ENCODE results near the gene CBR4. TPM values are rescaled to one million over a fixed set of nuclear protein-coding genes. Genes with fewer than 3 reads are reported as not detected.

Gene CBR4
- total RNA-seq (2014; rRNA removed; shearing (Covaris generic); ENCODE audit: low replicate concordance), result 3.5 and 4.0 TPM in 2 replicates

DNA sequence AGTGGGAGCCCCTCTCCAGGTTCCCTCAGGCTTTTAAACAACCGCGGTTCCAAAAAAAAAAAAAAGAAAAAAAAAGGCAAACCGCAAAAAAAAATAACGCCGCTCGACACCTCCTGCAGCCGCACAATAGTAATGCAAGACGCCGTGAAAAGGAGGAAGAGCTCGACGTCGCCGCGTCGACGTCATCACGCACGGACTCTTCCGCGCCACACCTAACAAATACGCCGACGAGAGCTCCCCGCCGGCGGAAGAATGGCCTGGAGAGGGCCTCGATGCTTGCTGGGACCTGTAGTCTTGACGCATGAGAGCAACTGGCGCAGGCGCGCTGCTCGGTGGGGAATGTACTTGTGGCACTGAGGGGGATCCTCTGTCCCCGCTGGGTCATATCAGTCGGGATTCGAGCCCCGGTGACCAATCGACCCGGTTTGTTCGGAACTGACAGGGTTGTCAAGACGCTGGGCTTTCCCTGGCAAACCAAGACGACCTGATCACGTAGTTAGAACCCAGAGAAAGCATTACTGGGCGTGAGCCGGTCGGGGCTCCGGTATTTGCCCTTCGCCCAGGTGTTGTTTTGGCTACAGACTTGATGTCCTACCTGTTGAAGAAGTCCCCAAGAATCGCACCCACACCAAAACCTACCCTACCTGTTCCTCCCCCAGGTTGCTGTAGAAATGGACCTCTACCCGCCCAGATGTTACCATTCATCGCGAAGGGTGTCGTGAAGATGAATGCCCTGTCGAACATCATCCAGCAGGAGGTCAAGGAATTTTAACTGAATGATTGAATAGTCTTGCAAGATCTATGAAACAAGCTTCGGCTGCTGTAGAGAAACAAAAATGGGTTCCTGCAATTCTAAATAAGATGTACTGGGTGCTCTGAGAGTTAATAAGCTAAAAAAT lies at the start of gene CBR4:
Gene CBR4 (minus strand): TSS at position 131 of the 899 bp plus-strand sequence. CDS start 166 bp downstream, outside the sequence.
- in situ Hi-C loops (cut with HindIII; ENCODE audit: low pct_unique_long_range_greater_than_20kb, low sequenced_read_pairs), result no loop called here
- peak; percentile 97 for DNase-seq (ENCODE audit: low read depth)

DNA sequence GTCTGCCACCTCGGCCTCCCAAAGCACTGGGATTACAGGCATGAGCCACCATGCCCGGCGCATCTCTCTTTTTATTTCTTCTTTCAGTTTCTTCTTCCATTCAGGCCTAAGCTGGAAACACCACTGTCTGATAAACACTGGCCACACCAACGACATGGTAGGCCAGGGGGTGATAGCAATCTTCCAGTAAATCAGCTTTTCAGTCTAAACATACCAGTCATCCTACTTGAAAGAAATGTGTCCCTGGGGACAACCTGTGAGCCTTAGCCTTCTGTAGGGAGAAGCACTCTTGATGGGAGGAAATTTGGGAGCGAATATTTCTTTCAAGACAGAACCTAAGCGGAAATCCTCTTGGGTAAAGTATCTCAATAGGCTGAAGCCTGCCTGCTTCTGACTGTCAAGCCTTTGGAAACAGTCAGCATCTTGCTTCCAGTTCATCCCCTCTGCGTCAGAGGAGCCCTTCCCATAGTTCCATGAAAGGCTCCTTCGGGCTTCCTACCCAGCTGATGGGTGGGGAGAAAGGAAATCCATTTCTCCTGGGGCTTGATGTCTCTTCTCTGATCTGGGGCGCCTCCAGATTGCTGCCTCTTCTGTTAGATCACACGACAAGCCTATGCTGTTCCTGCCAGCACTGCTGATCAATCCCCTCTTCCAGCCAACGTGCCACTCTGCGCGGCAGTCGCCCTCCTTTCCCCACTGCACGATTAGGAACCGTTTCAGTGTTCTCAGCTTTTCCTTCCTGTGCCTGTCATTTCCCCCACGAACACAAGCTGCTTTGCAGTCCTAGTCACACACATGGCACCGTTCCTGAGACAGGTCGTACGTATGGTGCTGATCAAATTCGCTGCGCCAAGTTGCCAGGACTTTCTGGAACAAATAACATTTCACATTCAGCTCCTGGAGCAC lies 49.5 kb upstream of the CBR4 start:
- in situ Hi-C loops (cut with HindIII; ENCODE audit: low pct_unique_long_range_greater_than_20kb, low sequenced_read_pairs), result no loop called here
- no peak for DNase-seq (ENCODE audit: low read depth)

DNA sequence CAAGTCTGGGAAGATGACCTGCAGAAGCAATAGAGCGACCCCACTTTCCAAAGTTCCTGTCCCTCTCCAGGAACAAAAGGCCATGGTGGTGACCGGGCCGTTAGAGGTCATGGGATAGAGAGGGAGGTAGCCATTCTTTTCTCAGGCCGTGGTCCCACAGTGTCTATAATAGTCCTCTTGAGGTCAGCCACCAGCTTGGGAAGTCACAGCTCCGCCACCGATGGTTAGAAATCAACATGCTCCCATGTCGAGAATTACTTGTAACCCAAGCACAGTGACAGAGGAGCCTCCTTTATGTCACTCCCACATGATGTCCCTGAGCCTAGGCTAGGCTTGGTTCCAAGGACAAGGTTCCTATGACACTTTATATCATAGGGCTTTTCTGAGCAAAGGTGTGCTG lies 48.3 kb upstream of the CBR4 start:
- in situ Hi-C loops (cut with HindIII; ENCODE audit: low pct_unique_long_range_greater_than_20kb, low sequenced_read_pairs), result no loop called here
- DNase-seq (ENCODE audit: low read depth), result no peak

DNA sequence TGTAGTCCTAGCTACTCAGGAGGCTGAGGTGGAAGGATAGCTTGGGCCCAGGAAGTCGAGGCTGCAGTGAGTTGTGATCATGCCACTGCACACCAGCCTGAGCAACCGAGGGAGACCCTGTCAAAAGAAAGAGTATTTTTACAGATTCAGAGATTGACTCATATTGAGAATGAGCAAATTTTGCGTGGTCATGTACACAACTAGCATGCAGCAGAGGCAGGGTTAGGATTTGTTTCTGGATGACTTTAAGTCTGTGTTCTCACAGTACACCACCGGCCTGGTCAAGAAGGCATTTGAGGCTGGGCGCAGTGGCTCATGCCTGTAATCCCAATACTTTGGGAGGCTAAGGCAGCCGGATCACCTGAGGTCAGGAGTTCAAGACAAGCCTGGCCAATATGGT lies 44.8 kb upstream of the CBR4 start:
- in situ Hi-C loops (cut with HindIII; ENCODE audit: low pct_unique_long_range_greater_than_20kb, low sequenced_read_pairs), result no loop called here
- no peak for DNase-seq (ENCODE audit: low read depth)

DNA sequence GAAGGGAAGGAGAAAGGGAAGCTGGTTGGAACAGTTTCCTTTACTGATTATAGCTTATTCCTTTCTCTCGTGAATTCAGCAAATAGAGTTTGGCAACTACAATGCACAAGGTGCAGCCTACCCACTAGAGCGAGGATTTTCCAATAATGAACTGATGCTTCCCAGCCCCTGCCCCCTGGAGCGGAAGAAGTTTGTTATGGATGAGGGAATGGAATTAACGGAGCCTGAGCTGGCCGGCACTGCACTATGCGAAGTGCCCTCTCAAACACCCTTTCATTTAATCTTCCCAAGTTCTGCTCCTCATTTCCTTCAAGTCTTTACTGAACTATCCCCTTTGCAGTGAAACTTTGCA lies 42.5 kb upstream of the CBR4 start:
- in situ Hi-C loops (cut with HindIII; ENCODE audit: low pct_unique_long_range_greater_than_20kb, low sequenced_read_pairs), result no loop called here
- no peak for DNase-seq (ENCODE audit: low read depth)

DNA sequence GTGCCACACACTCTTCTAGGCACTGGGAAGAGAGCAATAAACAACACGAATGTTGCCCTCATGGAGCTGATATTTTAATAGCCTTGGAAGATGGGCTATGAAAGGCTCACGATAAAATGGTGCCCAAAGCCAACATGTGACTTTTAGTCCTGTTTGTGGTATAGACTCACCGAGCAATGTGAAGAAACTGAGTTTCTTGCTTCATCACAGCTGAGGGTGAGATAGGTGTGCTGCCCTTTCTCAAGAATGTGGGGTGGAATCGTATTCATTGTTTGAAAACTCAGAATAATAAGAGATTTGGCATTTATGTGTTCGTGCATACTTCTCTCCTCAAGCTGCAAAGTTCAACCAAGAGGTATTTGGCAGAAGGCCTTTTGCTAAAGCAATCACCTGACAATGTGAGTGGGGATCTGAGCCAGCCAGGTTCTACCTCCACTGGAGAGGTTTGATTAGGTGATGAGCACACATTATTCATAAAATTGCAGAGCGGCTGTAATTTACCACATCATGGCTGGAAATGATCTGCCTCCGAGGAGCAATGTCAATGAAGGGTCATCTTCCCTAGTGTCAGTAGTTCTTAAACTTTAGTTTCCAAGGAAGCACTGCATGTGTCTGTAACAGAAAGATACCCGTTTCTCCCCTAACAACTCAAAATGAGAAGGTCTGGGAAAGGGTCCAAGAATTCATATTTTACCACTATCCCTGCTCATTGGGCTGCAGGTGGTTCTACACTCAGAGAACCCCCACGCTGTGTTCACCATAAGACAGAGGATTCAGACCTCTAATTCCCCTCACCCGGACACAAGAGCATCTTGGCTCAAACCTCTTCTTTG lies 41.9 kb upstream of the CBR4 start:
- in situ Hi-C loops (cut with HindIII; ENCODE audit: low pct_unique_long_range_greater_than_20kb, low sequenced_read_pairs), result no loop called here
- no peak for DNase-seq (ENCODE audit: low read depth)

DNA sequence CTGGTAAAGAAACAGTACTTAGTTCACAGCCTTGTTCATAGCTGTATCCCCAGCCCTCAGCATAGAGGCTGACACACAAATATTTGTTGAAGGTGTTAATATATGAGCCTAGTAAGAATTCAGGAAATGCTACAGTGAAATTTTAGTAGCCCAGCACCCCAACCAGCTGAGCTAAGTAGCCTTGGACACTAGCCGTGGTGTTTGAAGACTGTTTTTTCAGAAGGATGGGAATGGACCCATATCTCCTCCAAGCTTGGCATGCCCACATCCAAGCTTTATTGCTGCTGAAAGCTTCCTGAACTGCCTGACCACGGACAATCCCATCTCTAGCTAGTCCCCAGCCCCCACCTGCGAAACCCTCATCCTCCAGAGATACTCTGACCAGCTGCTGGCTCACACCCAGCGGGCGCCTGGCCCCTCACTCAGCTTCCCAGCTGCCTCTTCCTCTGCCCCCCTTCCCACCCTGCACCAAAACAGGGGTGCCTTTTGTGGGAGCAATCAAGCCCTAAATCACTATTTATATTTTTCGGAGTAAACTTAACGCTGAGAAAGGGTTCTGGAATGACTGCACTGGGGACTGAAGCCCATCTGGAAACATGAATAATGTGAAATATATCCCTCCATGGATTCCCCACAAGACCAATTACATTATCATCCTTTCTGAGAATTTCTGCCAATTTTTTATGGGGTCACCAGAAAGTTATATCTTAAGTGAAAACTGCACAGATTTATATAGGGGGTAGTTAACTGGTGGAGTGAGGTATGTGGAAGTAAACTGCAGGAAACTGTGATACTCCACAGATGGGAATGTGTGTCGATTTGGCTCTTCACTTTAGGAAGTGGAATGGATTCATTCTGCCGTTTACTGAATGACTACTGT lies 41.1 kb upstream of the CBR4 start:
- no peak for DNase-seq (ENCODE audit: low read depth)
- in situ Hi-C loops (cut with HindIII; ENCODE audit: low pct_unique_long_range_greater_than_20kb, low sequenced_read_pairs), result no loop called here

DNA sequence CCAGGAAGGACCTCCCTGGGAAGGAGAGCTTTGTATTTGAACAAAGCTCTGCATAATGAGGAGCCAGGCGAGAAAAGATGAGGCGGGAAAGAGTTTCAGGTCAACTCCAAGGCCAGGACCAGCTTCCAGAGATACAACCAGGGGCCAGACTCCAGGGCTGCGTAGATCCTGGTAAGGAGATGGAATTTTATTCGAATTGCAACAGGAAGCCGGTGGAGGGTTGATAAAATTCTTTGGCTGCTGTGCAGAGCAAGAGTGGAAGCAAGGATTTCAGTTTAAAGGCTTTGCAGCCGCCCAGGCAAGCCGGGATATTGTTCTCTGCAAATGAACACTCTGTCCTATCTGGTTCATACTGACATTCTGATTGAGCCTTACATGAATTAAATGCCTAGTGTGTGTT lies 40.2 kb upstream of the CBR4 start:
- in situ Hi-C loops (cut with HindIII; ENCODE audit: low pct_unique_long_range_greater_than_20kb, low sequenced_read_pairs), result no loop called here
- no peak for DNase-seq (ENCODE audit: low read depth)

DNA sequence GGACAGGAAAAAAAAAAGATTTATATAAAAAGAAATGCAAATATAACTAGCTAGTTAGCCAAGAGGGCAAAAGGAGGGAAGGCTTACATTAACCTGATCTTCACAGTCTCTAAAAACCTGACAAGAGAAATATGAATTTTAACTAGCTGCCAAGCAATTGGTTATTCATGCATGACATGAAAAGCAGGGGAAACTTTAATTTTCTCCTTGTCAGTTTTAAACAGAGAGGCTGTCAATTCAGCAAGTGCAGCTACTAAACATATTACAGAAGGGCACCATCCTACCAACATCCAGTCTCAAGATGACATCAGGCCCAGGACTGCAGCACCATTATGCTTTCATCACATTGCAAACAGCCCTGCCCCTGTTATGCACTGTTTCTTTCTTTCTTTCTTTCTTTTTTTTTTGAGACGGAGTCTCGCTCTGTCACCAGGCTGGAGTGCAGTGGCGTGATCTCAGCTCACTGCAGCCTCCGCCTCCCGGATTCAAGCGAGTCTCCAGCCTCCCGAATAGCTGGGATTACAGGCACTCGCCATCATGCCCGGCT lies 38.9 kb upstream of the CBR4 start:
- in situ Hi-C loops (cut with HindIII; ENCODE audit: low pct_unique_long_range_greater_than_20kb, low sequenced_read_pairs), result no loop called here
- no peak for DNase-seq (ENCODE audit: low read depth)

DNA sequence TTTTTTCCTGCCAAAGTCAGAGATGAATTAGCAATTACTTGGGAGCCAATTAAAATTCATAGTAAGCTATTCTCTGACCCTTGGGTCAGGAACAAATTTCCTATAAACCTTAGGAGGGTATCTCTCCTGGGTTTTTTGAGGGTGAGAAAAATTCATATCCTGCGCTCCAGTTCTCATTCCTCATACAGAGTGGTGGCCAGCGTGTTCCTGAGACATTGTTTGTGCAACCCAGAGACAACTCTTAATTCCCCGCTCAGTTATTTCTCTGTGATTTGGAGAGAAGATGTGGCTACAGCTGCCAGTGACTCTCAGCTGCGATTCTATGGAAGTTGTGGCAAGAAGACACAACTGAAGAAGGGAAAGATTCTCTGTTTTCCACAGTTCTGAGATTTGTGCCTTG lies 37.9 kb upstream of the CBR4 start:
- DNase-seq (ENCODE audit: low read depth), result no peak
- in situ Hi-C loops (cut with HindIII; ENCODE audit: low pct_unique_long_range_greater_than_20kb, low sequenced_read_pairs), result no loop called here

DNA sequence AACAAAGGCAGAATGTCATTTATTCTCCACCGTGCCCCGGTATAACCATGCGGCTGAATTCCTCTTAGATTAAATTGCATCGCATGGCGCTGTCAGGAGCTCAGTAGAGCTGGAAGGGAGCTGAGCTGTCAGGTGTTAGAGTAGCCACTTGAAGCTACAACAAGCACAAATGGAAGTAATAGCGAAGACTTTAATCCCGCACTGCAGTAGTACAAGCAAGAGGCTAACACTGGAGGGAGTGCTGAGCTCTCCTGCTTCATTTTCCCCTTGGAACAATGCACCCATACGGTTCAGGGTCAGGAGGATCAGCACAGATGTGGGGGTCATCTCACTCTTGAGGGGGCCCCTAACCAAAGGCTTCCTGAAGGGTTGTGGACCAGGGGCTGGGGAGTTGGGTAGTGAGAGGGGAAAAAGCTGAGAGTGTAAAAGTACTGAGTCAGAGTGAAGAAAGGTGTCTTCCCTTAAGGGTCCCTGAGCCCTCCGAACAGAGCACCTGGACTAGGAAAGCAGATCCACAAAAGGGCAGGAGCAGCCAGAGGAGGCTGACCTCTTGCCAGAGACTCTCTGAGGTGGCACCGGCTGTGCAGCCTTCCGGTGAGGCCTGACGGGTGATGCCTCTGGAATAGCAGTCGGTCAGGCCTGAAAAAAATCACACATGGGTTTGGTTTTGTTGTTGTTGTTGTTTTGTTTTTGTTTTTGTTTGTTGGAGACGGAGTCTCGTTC lies 36.0 kb upstream of the CBR4 start:
- DNase-seq (ENCODE audit: low read depth), result no peak
- in situ Hi-C loops (cut with HindIII; ENCODE audit: low pct_unique_long_range_greater_than_20kb, low sequenced_read_pairs), result no loop called here

DNA sequence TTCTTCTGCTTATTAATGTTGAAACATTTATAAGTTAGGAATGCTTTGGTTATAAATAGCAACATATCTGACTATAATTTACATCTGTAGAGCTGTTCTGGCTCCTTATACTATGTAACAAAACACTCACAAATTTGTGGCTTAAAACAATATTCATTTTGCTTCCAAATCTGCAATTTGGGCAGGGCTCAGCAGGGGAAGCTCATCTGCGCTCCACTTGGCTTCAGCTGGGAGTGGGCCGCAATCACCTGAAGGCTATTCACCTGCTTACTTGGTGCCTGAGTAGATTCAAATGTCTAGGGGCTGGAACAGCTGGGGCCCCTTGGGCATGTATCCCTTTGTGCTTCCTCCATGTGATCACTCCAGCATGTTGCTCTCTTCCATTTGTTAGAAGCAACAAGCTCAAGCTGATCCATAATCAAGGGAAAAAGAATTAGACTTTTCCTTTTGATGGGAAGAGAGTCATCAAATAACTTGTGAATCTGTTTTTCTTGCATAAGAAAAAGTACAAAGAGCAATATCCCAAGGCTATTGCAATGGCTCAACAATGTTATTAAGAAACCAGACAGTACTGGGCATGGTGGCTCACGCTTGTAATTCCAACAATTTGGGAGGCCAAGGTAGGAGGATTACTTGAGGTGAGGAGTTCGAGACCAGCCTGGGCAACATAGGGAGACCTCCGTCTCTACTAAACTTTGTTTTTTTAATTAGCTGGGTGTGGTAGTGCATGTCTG lies 34.8 kb upstream of the CBR4 start:
- DNase-seq (ENCODE audit: low read depth), result no peak
- in situ Hi-C loops (cut with HindIII; ENCODE audit: low pct_unique_long_range_greater_than_20kb, low sequenced_read_pairs), result no loop called here

DNA sequence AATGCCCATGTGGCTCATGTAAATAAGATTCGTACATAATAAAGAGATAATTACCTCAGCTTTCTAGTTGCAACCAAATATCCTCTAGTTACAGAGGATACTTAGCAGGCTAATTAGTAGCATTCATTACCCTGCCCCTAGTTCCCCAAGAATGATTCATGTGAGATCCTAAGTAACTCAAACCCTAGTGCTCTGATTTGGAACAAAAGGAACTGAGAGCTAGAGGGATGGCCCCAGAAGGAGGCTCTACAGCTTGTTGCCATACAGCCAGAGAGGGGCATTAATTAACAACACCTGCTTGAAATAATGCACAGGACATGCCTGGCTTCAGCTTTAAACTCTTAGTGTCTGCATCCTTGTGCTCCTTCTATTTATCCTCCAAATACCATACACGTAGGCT lies 32.6 kb upstream of the CBR4 start:
- no peak for DNase-seq (ENCODE audit: low read depth)
- in situ Hi-C loops (cut with HindIII; ENCODE audit: low pct_unique_long_range_greater_than_20kb, low sequenced_read_pairs), result no loop called here

DNA sequence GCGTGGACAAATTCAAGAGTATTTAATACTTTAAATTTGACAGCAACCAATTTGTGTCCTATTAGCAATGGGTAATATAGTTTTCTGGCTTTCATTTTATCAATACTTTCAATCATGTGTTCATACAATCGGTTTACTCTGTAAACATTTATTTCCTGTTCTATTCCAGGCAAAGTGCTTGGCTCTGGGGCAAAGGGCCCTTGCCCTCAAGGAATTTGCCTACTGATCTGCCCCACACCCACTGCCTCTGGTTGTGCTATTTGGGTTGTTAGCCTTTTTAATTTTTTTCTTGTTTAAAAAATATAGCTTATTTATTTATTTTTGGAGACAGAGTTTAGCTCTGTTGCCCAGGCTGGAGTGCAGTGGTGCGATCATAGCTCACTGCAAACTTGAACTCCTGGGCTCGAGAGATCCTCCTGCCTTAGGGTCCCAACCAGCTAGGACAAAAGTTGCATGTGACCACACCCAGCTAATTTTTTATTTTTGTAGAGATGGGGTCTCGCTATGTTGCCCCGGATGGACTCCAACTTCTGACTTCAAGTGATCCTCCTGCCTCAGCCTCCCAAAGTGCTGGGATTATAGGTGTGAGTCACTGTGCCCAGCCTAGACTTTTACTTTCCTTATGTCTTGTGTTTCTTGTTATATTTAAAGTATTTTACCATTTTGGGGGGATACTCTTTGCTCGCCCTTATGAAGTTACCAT lies 30.7 kb upstream of the CBR4 start:
- in situ Hi-C loops (cut with HindIII; ENCODE audit: low pct_unique_long_range_greater_than_20kb, low sequenced_read_pairs), result no loop called here
- DNase-seq (ENCODE audit: low read depth), result no peak

DNA sequence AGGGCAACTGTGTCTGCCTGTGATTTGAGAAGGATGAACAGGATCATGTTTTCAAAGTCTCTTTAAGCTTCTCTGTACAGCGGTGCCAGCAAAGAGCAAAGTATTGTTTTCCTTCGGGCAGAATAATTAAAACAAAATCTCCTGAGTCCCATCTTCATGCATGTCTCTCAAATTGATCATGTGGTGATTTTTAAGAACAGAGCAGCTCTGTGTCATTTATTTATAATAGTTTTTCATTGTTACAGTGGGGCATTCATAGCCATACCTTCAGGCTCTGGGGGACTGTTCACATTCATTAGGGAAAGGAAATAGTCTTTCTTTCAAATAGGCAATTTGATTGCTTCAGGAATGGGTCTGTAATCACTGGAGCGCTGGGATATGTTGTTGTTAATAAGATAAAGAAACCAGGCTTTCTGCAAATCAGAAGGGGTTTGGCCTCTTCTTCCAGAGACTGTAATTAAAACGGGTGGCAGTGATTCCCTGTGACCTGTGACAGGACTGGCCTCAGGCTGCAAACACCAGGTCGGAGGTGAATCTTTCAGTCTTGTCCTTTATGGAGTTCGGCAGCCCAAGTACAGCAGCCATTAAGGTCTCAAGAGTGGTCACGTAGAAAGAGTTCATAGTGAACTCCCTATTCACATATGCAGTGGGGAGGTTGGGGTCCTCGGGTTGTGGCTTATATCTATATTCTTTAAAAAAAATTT lies 29.3 kb upstream of the CBR4 start:
- in situ Hi-C loops (cut with HindIII; ENCODE audit: low pct_unique_long_range_greater_than_20kb, low sequenced_read_pairs), result no loop called here
- DNase-seq (ENCODE audit: low read depth), result no peak

Data from Caki2 (cell line).